Esophagus muscularis mucosa (tissue), 4 donors: ENCODE measurements around the gene IL17F. TPM values are rescaled to one million over a fixed set of nuclear protein-coding genes. Genes with fewer than 3 reads are reported as not detected.

ENCODE experiments used
- DNase-seq: peaks from one replicate; pipeline ENCODE4 v3.0.0-alpha.2; 2017; ENCODE audit errors: extremely low spot score
- H3K27ac ChIP-seq, 4 donors: fragments of 200-600 bp; sonication (generic); replicated peaks in 1 of 4; 1 replicate in 3 of 4; 2 replicates in 1 of 4; pipeline ENCODE4 v1.5.1; 2016 to 2019; ENCODE audit warnings: mild to moderate bottlenecking in 1 of 4
- H3K27me3 ChIP-seq, 4 donors: fragments of 200-600 bp; sonication (generic); one replicate each; pipeline versions ENCODE4 v1.5.1 to v1.6.0; 2016 to 2019
- H3K36me3 ChIP-seq, 4 donors: fragments of 200-600 bp; sonication (generic); one replicate each; pipeline ENCODE4 v1.5.1; 2016 to 2019
- H3K4me1 ChIP-seq, 4 donors: fragments of 200-600 bp; sonication (generic); one replicate each; pipeline ENCODE4 v1.5.1; 2016 to 2019
- H3K4me3 ChIP-seq, 4 donors: fragments of 200-600 bp; sonication (generic); 1 replicate in 2 of 4; 2 replicates in 2 of 4; pipeline ENCODE4 v1.5.1; 2016 to 2019; ENCODE audit warnings: mild to moderate bottlenecking in 4 of 4, moderate library complexity in 1 of 4
- H3K9me3 ChIP-seq, 4 donors: fragments of 200-600 bp; sonication (generic); 1 replicate in 3 of 4; 2 replicates in 1 of 4; pipeline ENCODE4 v1.5.1; 2016 to 2019
- CTCF ChIP-seq, 3 experiments: fragments of 200-600 bp in 2 of 3; fragments of 450-650 bp in 1 of 3; sonication (generic) in 2 of 3; IDR thresholded peaks; one replicate each; pipeline ENCODE4 v1.5.1; 2017 to 2019; ENCODE audit warnings: antibody characterized with exemption in 3 of 3, mild to moderate bottlenecking in 2 of 3, moderate library complexity in 1 of 3
- EP300 ChIP-seq: sonication (generic); formaldehyde crosslinking; IDR thresholded peaks from one replicate; pipeline ENCODE4 v1.6.1; 2017; ENCODE audit warnings: antibody characterized with exemption
- POLR2A ChIP-seq: fragments of 450-650 bp; IDR thresholded peaks from one replicate; pipeline ENCODE4 v1.6.1; 2017; ENCODE audit warnings: antibody characterized with exemption, moderate library complexity, mild to moderate bottlenecking, low read depth
- POLR2AphosphoS5 ChIP-seq, 2 donors: sonication (generic); formaldehyde crosslinking; IDR thresholded peaks; one replicate each; pipeline ENCODE4 v1.6.1; 2017; ENCODE audit warnings: antibody characterized with exemption in 2 of 2
- WGBS: methylation state at CpG from one replicate; pipeline ENCODE4 v1.1.5; 2018; 5-methylcytosine and 5-hydroxymethylcytosine counted together
- intact Hi-C: fragments of 100-400 bp; cut with DNase I; formaldehyde crosslinking; loops from one replicate; pipeline ENCODE4 v1.15.1; 2023
- total RNA-seq, 4 donors: library from RNA; depleted of rRNA; stranded (reverse); fragments of >200 nt; gene quantifications; one replicate each; pipeline versions ENCODE4 v1.1.0 to v1.2.1, GENCODE V29; 2016

Gene IL17F
- total RNA-seq, 4 donors from 2014 or later = not detected

DNA sequence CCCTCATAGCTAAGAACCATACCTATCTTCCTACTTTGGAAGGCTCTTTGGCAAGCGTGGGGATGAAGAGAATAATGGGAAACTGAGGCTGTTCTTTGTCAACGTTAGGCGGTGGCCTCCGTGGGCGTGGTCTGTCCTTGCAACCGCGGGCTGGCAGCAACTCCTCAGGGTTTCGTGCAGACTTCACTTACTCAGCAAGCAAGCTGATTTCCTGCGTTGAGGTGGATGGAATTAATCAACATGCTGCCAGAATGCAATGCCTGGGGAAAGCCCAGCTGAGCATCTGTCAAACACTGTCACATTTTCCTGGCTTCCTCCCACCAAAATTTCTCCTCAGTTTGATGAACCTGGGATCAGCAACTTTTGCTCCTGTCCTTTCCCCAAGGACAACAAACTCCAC lies 9.2 kb upstream of the IL17F start:
- Histone ChIP-seq H3K27me3 (peaks cover 0 to 18% (median 2%) of the 10 kb centered on the region in 4 donors), H3K36me3 (no peaks in the 10 kb centered on the region), H3K4me1 (no peaks in the 10 kb centered on the region), H3K4me3 (no peak overlapping the region), H3K27ac (no peak overlapping the region), H3K9me3 (no peaks in the 10 kb centered on the region)
- WGBS = 47% methylated on average over 9 of the region's 9 CpGs
- intact Hi-C loops = no loop called here
- DNase-seq = no peak
- TF ChIP-seq CTCF (IDR thresholded peaks at IDR 0.05) = no peak
- no peak for TF ChIP-seq POLR2A
- TF ChIP-seq EP300 = no peak
- TF ChIP-seq POLR2AphosphoS5 (IDR thresholded peaks at IDR 0.05) = no peak

- no peaks in the 10 kb centered on the region for H3K36me3 ChIP-seq
- no peaks in the 10 kb centered on the region for H3K4me1 ChIP-seq
- TF ChIP-seq POLR2AphosphoS5 (IDR thresholded peaks at IDR 0.05) (no peak), CTCF (IDR thresholded peaks at IDR 0.05) (no peak), EP300 (no peak), POLR2A (no peak)
- intact Hi-C loops = no loop called here
- no peak overlapping the region for H3K27ac ChIP-seq
- no peak overlapping the region for H3K4me3 ChIP-seq
- peaks cover 0 to 21% (median 2%) of the 10 kb centered on the region in 4 donors for H3K27me3 ChIP-seq
- no peak for DNase-seq
- no peaks in the 10 kb centered on the region for H3K9me3 ChIP-seq
These were observed 6.8 kb upstream of the IL17F start for GRCh38 chr6:52251113-52251512.

GRCh38 chr6:52249078-52249477 lies 4.8 kb upstream of the IL17F start:
- no peak for DNase-seq
- Histone ChIP-seq H3K27me3 (peaks cover 0 to 11% (median 0%) of the 10 kb centered on the region in 4 donors), H3K4me1 (no peaks in the 10 kb centered on the region), H3K27ac (no peak overlapping the region), H3K9me3 (no peaks in the 10 kb centered on the region), H3K36me3 (no peaks in the 10 kb centered on the region), H3K4me3 (no peak overlapping the region)
- TF ChIP-seq EP300 (no peak), POLR2AphosphoS5 (IDR thresholded peaks at IDR 0.05) (no peak), CTCF (IDR thresholded peaks at IDR 0.05) (no peak), POLR2A (no peak)
- WGBS = 80% methylated on average over 2 of the region's 2 CpGs
- intact Hi-C loops = no loop called here

DNA sequence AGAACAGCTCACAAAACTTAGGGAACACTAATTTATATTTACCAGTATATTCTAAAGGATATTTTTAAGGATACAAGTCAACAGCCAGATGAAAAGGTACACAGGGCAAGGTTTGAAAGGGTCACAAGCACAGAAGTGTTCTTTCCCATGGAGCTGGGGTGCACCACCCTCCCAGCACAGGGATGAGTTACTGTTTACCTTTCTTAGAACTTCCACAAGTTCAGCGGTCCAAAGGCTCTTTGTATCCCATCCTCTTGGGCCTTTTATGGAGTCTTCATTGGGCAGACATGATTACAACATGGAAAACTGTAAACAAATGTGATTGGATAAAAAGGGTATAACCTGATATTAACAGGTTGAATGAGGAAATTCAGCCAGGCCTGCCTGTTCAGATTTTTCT lies 1.1 kb upstream of the IL17F start:
- 94% methylated on average over 1 of the region's 1 CpG for WGBS
- no peaks in the 10 kb centered on the region for H3K9me3 ChIP-seq
- no peaks in the 10 kb centered on the region for H3K36me3 ChIP-seq
- TF ChIP-seq EP300 (no peak), CTCF (IDR thresholded peaks at IDR 0.05) (no peak), POLR2AphosphoS5 (IDR thresholded peaks at IDR 0.05) (no peak), POLR2A (no peak)
- no peak for DNase-seq
- no peak overlapping the region for H3K27ac ChIP-seq
- no peak overlapping the region for H3K4me3 ChIP-seq
- no peaks in the 10 kb centered on the region for H3K4me1 ChIP-seq
- H3K27me3 ChIP-seq = peaks cover 0 to 4% (median 0%) of the 10 kb centered on the region in 4 donors
- intact Hi-C loops = no loop called here

DNA sequence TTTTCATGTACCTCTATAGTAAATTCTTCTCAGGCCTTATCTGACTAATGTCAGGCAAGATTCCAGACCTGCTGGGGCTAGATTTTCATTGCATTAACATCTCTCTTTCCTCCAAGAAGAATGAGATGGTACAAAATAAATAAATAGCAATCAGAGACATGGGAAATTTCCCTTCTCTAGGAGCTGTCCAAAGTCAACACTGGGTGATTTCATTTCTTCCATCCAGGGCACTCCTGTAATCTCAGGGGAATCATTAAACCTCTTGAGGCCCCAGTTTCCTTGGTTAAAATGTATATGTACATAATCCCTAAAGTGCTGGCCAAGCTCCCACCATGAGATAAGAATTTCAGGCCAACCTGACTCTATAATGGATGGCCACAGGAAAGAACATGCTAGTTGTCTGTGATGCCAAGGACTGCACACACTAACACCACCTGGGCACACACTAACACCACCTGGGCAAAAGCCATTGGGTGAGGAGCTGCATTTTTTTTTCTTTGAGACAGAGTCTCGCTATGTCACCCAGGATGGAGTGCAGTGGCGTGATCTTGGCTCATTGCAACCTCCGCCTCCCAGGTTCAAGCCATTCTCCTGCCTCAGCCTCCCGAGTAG lies 912 bp downstream of the IL17F start:
- no peak overlapping the region for H3K4me3 ChIP-seq
- peaks cover 0 to 4% (median 0%) of the 10 kb centered on the region in 4 donors for H3K27me3 ChIP-seq
- H3K9me3 ChIP-seq = no peaks in the 10 kb centered on the region
- DNase-seq = no peak
- TF ChIP-seq CTCF (IDR thresholded peaks at IDR 0.05) (no peak), POLR2AphosphoS5 (IDR thresholded peaks at IDR 0.05) (no peak), POLR2A (no peak), EP300 (no peak)
- H3K27ac ChIP-seq = no peak overlapping the region
- intact Hi-C loops = no loop called here
- H3K36me3 ChIP-seq = no peaks in the 10 kb centered on the region
- 94% methylated on average over 4 of the region's 4 CpGs for WGBS
- H3K4me1 ChIP-seq = no peaks in the 10 kb centered on the region
